Measurements from ENCODE around the gene HTR1E. TPM values are rescaled to one million over a fixed set of nuclear protein-coding genes. Genes with fewer than 3 reads are reported as not detected.

The HTR1E gene
- total RNA-seq, 1 experiment from 2014 or later = not detected

DNA sequence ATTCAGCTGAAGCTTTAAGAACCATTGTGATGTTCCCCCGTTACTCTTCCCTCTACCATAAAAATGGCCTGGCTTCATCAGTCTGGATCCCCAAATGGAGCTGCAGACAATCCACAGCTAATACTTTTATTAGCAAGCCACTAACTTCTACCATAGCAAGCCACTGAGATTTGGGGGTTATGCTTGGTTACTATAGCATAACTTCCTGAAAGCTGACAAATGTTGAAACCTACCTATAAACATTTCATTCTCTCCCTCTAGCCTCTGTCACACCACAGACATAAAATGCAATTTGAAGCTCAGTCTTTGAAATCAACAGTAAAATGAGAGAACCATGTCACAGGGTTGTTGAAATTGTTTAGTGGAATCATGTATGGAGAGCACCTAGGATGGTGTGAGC is 3.0 kb upstream of the HTR1E start:
- Histone ChIP-seq H3K9me3 (ENCODE audit: low read depth, low read length, poor library complexity, severe bottlenecking) (no peaks in the 10 kb centered on the region), H3K36me3 (ENCODE audit: insufficient read depth, low read length, poor library complexity, severe bottlenecking) (no peaks in the 10 kb centered on the region), H3K4me1 (ENCODE audit: insufficient read depth, low read length, poor library complexity, severe bottlenecking) (no peaks in the 10 kb centered on the region), H3K27me3 (replicated peaks; ENCODE audit: insufficient read depth, low read depth, low read length, poor library complexity) (peaks cover 55% of the 10 kb centered on the region), H3K4me3 (ENCODE audit: low read depth, low read length, poor library complexity, severe bottlenecking) (no peak overlapping the region), H3K27ac (ENCODE audit: low read depth, low read length, poor library complexity, severe bottlenecking) (no peak overlapping the region)
- ChIA-PET CTCF (no interaction called here), POLR2A (ENCODE audit: low non-redundant PET) (no interaction called here)
- BruUV-seq (replicated peaks) = no TSS peak
- no peak for DNase-seq (ENCODE audit: low spot score)
- intact Hi-C loops (cut with micrococcal nuclease; ENCODE audit: unreplicated experiment) = loop anchor here (10.0 kb wide), 1 partner anchor 1160 kb away; no protein-coding TSS in a partner anchor
- TF ChIP-seq EZH2 (IDR thresholded peaks at IDR 0.05; ENCODE audit: borderline replicate concordance, low read depth, low read length, poor library complexity, severe bottlenecking) = no peak
- TF ChIP-seq, protein P1, sequence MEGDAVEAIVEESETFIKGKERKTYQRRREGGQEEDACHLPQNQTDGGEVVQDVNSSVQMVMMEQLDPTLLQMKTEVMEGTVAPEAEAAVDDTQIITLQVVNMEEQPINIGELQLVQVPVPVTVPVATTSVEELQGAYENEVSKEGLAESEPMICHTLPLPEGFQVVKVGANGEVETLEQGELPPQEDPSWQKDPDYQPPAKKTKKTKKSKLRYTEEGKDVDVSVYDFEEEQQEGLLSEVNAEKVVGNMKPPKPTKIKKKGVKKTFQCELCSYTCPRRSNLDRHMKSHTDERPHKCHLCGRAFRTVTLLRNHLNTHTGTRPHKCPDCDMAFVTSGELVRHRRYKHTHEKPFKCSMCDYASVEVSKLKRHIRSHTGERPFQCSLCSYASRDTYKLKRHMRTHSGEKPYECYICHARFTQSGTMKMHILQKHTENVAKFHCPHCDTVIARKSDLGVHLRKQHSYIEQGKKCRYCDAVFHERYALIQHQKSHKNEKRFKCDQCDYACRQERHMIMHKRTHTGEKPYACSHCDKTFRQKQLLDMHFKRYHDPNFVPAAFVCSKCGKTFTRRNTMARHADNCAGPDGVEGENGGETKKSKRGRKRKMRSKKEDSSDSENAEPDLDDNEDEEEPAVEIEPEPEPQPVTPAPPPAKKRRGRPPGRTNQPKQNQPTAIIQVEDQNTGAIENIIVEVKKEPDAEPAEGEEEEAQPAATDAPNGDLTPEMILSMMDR (conservative IDR thresholded peaks at IDR 0.05; ENCODE audit: low read depth, low read length) = no peak

DNA sequence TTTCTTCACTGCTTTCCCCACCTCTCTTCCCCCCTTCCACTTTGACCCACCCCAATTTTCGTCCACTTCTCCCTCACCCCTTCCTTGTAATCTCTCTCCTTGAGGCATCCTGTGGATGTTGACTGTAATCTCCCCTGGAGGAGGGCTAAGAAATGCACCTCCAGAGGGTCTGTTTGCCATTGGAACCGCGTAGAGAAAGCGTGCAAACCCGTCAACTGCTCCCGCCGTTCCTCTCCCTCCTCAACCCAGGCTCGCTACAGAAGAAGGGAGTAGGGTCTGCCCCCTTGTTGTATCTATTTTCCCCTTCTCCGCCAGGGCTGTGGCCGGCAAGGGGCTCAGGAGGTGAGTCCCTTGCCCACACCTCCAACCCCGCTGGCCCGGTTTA is 502 bp upstream of the HTR1E start:
- intact Hi-C loops (cut with micrococcal nuclease; ENCODE audit: unreplicated experiment) = loop anchor here (2.0 to 10.0 kb wide), 2 partner anchors 1014 to 1162 kb away; no protein-coding TSS in a partner anchor
- H3K4me1 ChIP-seq (ENCODE audit: insufficient read depth, low read length, poor library complexity, severe bottlenecking) = no peaks in the 10 kb centered on the region
- no peak overlapping the region for H3K27ac ChIP-seq (ENCODE audit: low read depth, low read length, poor library complexity, severe bottlenecking)
- ChIA-PET CTCF (interaction anchor here (0.6 to 1.2 kb wide), 3 partner anchors 24 to 185 kb away, joined by 3 read pairs; no protein-coding TSS in a partner anchor), POLR2A (ENCODE audit: low non-redundant PET) (no interaction called here)
- no peak for DNase-seq (ENCODE audit: low spot score)
- H3K27me3 ChIP-seq (replicated peaks; ENCODE audit: insufficient read depth, low read depth, low read length, poor library complexity) = peaks cover 77% of the 10 kb centered on the region
- H3K9me3 ChIP-seq (ENCODE audit: low read depth, low read length, poor library complexity, severe bottlenecking) = no peaks in the 10 kb centered on the region
- peak overlapping the region; percentile 23 for H3K4me3 ChIP-seq (ENCODE audit: low read depth, low read length, poor library complexity, severe bottlenecking)
- BruUV-seq (replicated peaks) = no TSS peak
- TF ChIP-seq EZH2 (IDR thresholded peaks at IDR 0.05; ENCODE audit: borderline replicate concordance, low read depth, low read length, poor library complexity, severe bottlenecking) = no peak
- TF ChIP-seq, protein P1 (conservative IDR thresholded peaks at IDR 0.05; ENCODE audit: low read depth, low read length) = no peak
- H3K36me3 ChIP-seq (ENCODE audit: insufficient read depth, low read length, poor library complexity, severe bottlenecking) = no peaks in the 10 kb centered on the region

DNA sequence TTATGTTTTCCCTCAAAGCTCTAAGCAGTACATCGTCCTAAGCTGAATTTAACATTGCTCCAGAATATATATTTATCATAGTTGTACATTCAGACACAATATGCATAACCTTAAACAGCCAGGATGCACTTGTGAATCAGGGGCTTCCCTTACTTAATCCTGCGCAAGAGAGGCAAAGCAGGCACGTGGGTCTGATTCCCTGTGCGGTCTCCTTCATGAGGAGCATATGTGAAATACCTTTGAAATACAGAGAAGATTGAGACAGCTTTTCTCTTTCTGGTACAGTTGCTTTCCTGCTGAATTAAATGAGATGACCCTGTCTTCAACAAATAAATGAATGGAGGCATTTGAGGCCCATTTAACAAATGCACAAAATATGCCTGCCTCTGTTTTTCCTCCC is 1.5 kb downstream of the HTR1E start:
- no peaks in the 10 kb centered on the region for H3K4me1 ChIP-seq (ENCODE audit: insufficient read depth, low read length, poor library complexity, severe bottlenecking)
- intact Hi-C loops (cut with micrococcal nuclease; ENCODE audit: unreplicated experiment) = loop anchor here (10.0 kb wide), 1 partner anchor 1164 kb away; no protein-coding TSS in a partner anchor
- ChIA-PET CTCF (no interaction called here), POLR2A (ENCODE audit: low non-redundant PET) (no interaction called here)
- H3K9me3 ChIP-seq (ENCODE audit: low read depth, low read length, poor library complexity, severe bottlenecking) = no peaks in the 10 kb centered on the region
- H3K27ac ChIP-seq (ENCODE audit: low read depth, low read length, poor library complexity, severe bottlenecking) = no peak overlapping the region
- H3K36me3 ChIP-seq (ENCODE audit: insufficient read depth, low read length, poor library complexity, severe bottlenecking) = no peaks in the 10 kb centered on the region
- H3K27me3 ChIP-seq (replicated peaks; ENCODE audit: insufficient read depth, low read depth, low read length, poor library complexity) = peaks cover 73% of the 10 kb centered on the region
- no TSS peak for BruUV-seq (replicated peaks)
- TF ChIP-seq, protein P1 (conservative IDR thresholded peaks at IDR 0.05; ENCODE audit: low read depth, low read length) = no peak
- TF ChIP-seq EZH2 (IDR thresholded peaks at IDR 0.05; ENCODE audit: borderline replicate concordance, low read depth, low read length, poor library complexity, severe bottlenecking) = no peak
- DNase-seq (ENCODE audit: low spot score) = no peak
- H3K4me3 ChIP-seq (ENCODE audit: low read depth, low read length, poor library complexity, severe bottlenecking) = no peak overlapping the region
